H4 (cell line): ENCODE data around the gene ALCAM. TPM values are rescaled to one million over a fixed set of nuclear protein-coding genes. Genes with fewer than 3 reads are reported as not detected.

Source experiments
- DNase-seq: peaks from one replicate; pipeline ENCODE4 v3.0.0-alpha.2; 2015; ENCODE audit warnings: low spot score
- total RNA-seq: library from RNA; depleted of rRNA; stranded (reverse); fragments of >200 nt; shearing (Covaris generic); gene quantifications from 2 replicates; pipeline ENCODE4 v1.2.3, GENCODE V29; 2014

The ALCAM gene
- total RNA-seq, 1 experiment from 2014 or later = 88.4 TPM

GRCh38 chr3:105356396-105356795, 10.3 kb upstream of the ALCAM start:
- no peak for DNase-seq

- DNase-seq = no peak
Observed at GRCh38 chr3:105356988-105357387, 9.7 kb upstream of the ALCAM start.

- DNase-seq = peak; percentile 13
Observed at GRCh38 chr3:105359098-105359762, 7.5 kb upstream of the ALCAM start.

- DNase-seq = no peak
Observed at GRCh38 chr3:105360003-105360402, 6.7 kb upstream of the ALCAM start.

GRCh38 chr3:105362021-105362665, 4.6 kb upstream of the ALCAM start:
- DNase-seq = no peak

GRCh38 chr3:105364128-105364527, 2.6 kb upstream of the ALCAM start:
- DNase-seq = no peak

GRCh38 chr3:105365081-105365390, 1.7 kb upstream of the ALCAM start:
- DNase-seq = no peak

- DNase-seq = peak; percentile 27
Observed at GRCh38 chr3:105365391-105366325, 1.1 kb upstream of the ALCAM start.

GRCh38 chr3:105367063-105367405, 325 bp downstream of the ALCAM start:
- peak; percentile 13 for DNase-seq

GRCh38 chr3:105367406-105368213, 901 bp downstream of the ALCAM start:
- DNase-seq = peak; percentile 53

GRCh38 chr3:105368566-105369499, 2.1 kb downstream of the ALCAM start:
- DNase-seq = peak; percentile 46

GRCh38 chr3:105369500-105370371, 3.0 kb downstream of the ALCAM start:
- DNase-seq = peak; percentile 70

- DNase-seq = no peak
Observed at GRCh38 chr3:105373383-105373782, 6.7 kb downstream of the ALCAM start.

- DNase-seq = no peak
Observed at GRCh38 chr3:105375750-105376511, 9.2 kb downstream of the ALCAM start.

GRCh38 chr3:105377716-105378115, 11.0 kb downstream of the ALCAM start:
- DNase-seq = no peak

GRCh38 chr3:105385179-105385578, 18.5 kb downstream of the ALCAM start:
- no peak for DNase-seq

- no peak for DNase-seq
Observed at GRCh38 chr3:105385819-105386508, 19.3 kb downstream of the ALCAM start.

GRCh38 chr3:105387122-105387751, 20.5 kb downstream of the ALCAM start:
- DNase-seq = no peak
